ENCODE measurements around the gene SGO2. TPM values are rescaled to one million over a fixed set of nuclear protein-coding genes. Genes with fewer than 3 reads are reported as not detected.
A peak's percentile ranks its signal among the peaks of the same experiment; 100 is the strongest.
"Not testable (repeated sequence)": the region's sequence is repeated elsewhere in the genome, so short reads cannot be mapped to it uniquely, and the experiment has no call there.

SGO2 gene
- total RNA-seq, 4 donors from 2014 or later, result 1.8 to 12.5 (median 2.3) TPM

GRCh38 chr2:200604571-200605255, 78.7 kb downstream of the SGO2 start:
- no peak for DNase-seq
- Histone ChIP-seq H3K9me3 (no peaks in the 10 kb centered on the region), H3K27me3 (no peaks in the 10 kb centered on the region), H3K36me3 (no peaks in the 10 kb centered on the region), H3K4me1 (no peaks in the 10 kb centered on the region), H3K27ac (no peak overlapping the region), H3K4me3 (no peak overlapping the region)
- intact Hi-C loops (cut with DNase I; ENCODE audit: low total_unique reads), result no loop called here
- no peak for TF ChIP-seq POLR2A (IDR thresholded peaks at IDR 0.05)
- TF ChIP-seq, protein P1, sequence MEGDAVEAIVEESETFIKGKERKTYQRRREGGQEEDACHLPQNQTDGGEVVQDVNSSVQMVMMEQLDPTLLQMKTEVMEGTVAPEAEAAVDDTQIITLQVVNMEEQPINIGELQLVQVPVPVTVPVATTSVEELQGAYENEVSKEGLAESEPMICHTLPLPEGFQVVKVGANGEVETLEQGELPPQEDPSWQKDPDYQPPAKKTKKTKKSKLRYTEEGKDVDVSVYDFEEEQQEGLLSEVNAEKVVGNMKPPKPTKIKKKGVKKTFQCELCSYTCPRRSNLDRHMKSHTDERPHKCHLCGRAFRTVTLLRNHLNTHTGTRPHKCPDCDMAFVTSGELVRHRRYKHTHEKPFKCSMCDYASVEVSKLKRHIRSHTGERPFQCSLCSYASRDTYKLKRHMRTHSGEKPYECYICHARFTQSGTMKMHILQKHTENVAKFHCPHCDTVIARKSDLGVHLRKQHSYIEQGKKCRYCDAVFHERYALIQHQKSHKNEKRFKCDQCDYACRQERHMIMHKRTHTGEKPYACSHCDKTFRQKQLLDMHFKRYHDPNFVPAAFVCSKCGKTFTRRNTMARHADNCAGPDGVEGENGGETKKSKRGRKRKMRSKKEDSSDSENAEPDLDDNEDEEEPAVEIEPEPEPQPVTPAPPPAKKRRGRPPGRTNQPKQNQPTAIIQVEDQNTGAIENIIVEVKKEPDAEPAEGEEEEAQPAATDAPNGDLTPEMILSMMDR (IDR thresholded peaks at IDR 0.05), result no peak

- H3K27ac ChIP-seq, result no peak overlapping the region
- H3K9me3 ChIP-seq, result no peaks in the 10 kb centered on the region
- DNase-seq, result no peak
- no peaks in the 10 kb centered on the region for H3K27me3 ChIP-seq
- no peak overlapping the region for H3K4me3 ChIP-seq
- intact Hi-C loops (cut with DNase I; ENCODE audit: low total_unique reads), result no loop called here
- H3K4me1 ChIP-seq, result no peaks in the 10 kb centered on the region
- H3K36me3 ChIP-seq, result no peaks in the 10 kb centered on the region
- TF ChIP-seq, protein P1 (IDR thresholded peaks at IDR 0.05), result no peak
- no peak for TF ChIP-seq POLR2A (IDR thresholded peaks at IDR 0.05)
Observed at GRCh38 chr2:200608341-200609027, 82.5 kb downstream of the SGO2 start.

- DNase-seq, result peak in 1 of 2 donors; percentile 28
- no peaks in the 10 kb centered on the region for H3K36me3 ChIP-seq
- TF ChIP-seq POLR2A (IDR thresholded peaks at IDR 0.05), result no peak
- TF ChIP-seq, protein P1 (IDR thresholded peaks at IDR 0.05), result no peak
- H3K27ac ChIP-seq, result no peak overlapping the region
- no peaks in the 10 kb centered on the region for H3K9me3 ChIP-seq
- intact Hi-C loops (cut with DNase I; ENCODE audit: low total_unique reads), result no loop called here
- H3K27me3 ChIP-seq, result no peaks in the 10 kb centered on the region
- no peaks in the 10 kb centered on the region for H3K4me1 ChIP-seq
- H3K4me3 ChIP-seq, result no peak overlapping the region
Observed at GRCh38 chr2:200609028-200609614, 83.1 kb downstream of the SGO2 start.

DNA sequence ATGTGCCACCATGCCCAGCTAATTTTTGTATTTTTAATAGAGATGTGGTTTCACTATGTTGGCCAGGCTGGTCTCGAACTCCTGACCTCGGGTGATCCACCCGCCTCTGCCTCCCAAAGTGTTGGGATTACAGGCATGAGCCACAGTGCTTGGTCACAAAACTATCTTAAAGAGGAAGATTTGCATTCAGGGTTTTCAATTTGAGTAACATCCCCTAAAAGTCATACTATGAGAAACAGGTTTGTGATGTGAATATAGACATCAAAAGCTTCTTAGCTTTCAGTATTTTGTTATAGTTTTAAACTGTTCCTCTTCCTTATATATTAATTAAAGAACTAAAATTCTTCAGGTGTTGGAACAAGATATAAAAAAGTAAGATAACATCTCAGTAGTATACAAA, 84.2 kb downstream of the SGO2 start:
- H3K36me3 ChIP-seq; DNase-seq; H3K4me3 ChIP-seq; intact Hi-C loops (cut with DNase I; ENCODE audit: low total_unique reads); H3K4me1 ChIP-seq; H3K27ac ChIP-seq; H3K27me3 ChIP-seq; H3K9me3 ChIP-seq: not testable (repeated sequence)

DNA sequence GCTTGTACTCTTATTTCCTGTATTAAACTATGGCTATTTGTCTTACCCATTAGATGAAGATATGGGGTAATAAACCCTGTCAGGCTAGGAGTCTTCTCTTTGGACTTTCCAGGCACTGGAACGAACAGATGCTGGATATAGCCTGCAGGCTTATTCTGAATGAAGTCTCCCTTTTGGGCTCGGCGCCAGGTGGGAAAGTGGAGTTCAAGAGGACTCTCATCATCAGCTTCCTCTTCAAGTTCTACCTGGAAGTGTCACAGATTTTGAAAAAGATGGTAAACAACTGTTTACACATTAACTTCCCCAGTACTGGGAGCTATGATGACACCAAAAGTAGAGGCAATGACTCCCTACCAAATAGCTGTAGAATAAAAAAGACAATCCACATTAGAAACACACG, 87.7 kb downstream of the SGO2 start:
- Histone ChIP-seq H3K36me3 (no peaks in the 10 kb centered on the region), H3K4me1 (no peaks in the 10 kb centered on the region), H3K27me3 (no peaks in the 10 kb centered on the region), H3K9me3 (no peaks in the 10 kb centered on the region), H3K27ac (no peak overlapping the region), H3K4me3 (no peak overlapping the region)
- no peak for DNase-seq
- intact Hi-C loops (cut with DNase I; ENCODE audit: low total_unique reads), result no loop called here
- TF ChIP-seq, protein P1 (IDR thresholded peaks at IDR 0.05), result no peak
- TF ChIP-seq POLR2A (IDR thresholded peaks at IDR 0.05), result no peak
